HL-60 (cell line): ENCODE data around the gene TULP4.

Source experiments
- POLR2AphosphoS5 ChIP-seq: IDR thresholded peaks from 2 replicates; pipeline ENCODE4 v1.6.1; 2012; ENCODE audit warnings: low read depth
- REST ChIP-seq: IDR thresholded peaks from 2 replicates; pipeline ENCODE4 v1.6.1; 2012; ENCODE audit warnings: low read depth; ENCODE audit not compliant: insufficient replicate concordance
- SPI1 ChIP-seq: IDR thresholded peaks from 2 replicates; pipeline ENCODE4 v1.6.1; 2012; ENCODE audit warnings: low read depth, mild to moderate bottlenecking, borderline replicate concordance
- TF ChIP-seq, protein P1 (sequence below): IDR thresholded peaks from one replicate; pipeline ENCODE4 v1.5.1; 2011; ENCODE audit warnings: low read length, control low read depth, inconsistent platforms; ENCODE audit not compliant: insufficient read depth

DNA sequence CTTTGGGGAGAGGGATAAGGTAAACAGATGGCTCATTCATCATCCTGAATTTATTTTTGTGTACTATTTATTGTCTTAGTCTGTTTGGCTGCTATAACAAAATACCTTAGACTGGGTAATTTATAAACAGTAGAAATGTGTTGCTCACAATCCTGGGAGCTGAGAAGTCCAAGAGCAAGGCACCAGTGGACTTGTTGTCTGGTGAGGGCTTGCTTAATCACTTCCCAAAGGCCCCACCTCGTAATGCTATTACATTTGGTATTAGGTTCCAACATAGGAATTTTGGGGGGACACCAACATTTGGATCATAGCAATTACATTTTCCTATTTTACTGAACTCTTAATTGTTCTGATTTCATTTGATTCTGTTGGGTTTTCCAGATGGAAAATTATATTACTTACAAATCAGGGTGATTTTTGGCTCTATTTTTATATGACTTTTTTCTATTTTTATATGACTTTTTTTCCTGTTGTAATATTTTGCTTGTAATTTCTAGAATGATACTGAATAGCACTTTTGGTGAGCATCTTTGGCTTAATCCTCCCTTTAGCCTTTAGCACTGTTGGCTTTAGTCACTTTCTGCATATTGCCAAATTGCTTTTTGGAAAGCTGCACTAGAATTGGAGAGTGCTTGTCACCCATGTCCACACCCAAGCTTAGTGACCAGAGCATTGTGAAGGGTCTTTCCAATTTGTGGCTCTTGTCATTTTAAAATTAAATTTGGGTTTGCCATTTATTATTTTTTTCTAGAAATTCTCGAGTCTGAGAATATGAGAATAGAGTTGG is 43.7 kb upstream of the TULP4 start:
- no peak for TF ChIP-seq POLR2AphosphoS5
- TF ChIP-seq, protein P1, sequence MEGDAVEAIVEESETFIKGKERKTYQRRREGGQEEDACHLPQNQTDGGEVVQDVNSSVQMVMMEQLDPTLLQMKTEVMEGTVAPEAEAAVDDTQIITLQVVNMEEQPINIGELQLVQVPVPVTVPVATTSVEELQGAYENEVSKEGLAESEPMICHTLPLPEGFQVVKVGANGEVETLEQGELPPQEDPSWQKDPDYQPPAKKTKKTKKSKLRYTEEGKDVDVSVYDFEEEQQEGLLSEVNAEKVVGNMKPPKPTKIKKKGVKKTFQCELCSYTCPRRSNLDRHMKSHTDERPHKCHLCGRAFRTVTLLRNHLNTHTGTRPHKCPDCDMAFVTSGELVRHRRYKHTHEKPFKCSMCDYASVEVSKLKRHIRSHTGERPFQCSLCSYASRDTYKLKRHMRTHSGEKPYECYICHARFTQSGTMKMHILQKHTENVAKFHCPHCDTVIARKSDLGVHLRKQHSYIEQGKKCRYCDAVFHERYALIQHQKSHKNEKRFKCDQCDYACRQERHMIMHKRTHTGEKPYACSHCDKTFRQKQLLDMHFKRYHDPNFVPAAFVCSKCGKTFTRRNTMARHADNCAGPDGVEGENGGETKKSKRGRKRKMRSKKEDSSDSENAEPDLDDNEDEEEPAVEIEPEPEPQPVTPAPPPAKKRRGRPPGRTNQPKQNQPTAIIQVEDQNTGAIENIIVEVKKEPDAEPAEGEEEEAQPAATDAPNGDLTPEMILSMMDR = no peak
- TF ChIP-seq SPI1 = no peak
- no peak for TF ChIP-seq REST
